ENCODE results near the gene PAPPA. TPM values are rescaled to one million over a fixed set of nuclear protein-coding genes. Genes with fewer than 3 reads are reported as not detected.

PAPPA gene
- total and polyA plus RNA-seq, 9 of the 15 experiments (the other 6 are each of a cell fraction or from before 2014, with no cell fraction given) = 0.06 to 0.18 (median 0.11) TPM

GRCh38 chr9:116451500-116452115 is 298.0 kb downstream of the PAPPA start (continued):
- TF ChIP-seq REST (IDR thresholded peaks at IDR 0.05; ENCODE audit: borderline replicate concordance) (no peak), REST (CRISPR knock-in tag; IDR thresholded peaks at IDR 0.05; ENCODE audit: low read depth) (no peak), MECOM (CRISPR knock-in tag; IDR thresholded peaks at IDR 0.05) (no peak), TCF3 (CRISPR knock-in tag; IDR thresholded peaks at IDR 0.05) (0 out of 2 replicates have a peak, but pooled peaks have one; percentile 6), ZNF318 (IDR thresholded peaks at IDR 0.05; ENCODE audit: borderline replicate concordance in 1 of 2, low read depth in 1 of 2) (no peak), BCOR (IDR thresholded peaks at IDR 0.05) (no peak), TFAP4 (CRISPR knock-in tag; IDR thresholded peaks at IDR 0.05; ENCODE audit: borderline replicate concordance) (no peak), USF1 (CRISPR knock-in tag; IDR thresholded peaks at IDR 0.05) (no peak), FOXK1 (CRISPR knock-in tag; IDR thresholded peaks at IDR 0.05; ENCODE audit: borderline replicate concordance) (no peak)
